NCI-H82 treated with DMSO at 0.1 percent for 48 hours (cell line): ENCODE results near the gene DDX49.
"Not testable (repeated sequence)": the region's sequence is repeated elsewhere in the genome, so short reads cannot be mapped to it uniquely, and the experiment has no call there.

ENCODE experiments used
- DNase-seq: peaks from one replicate; lab custom pipeline; 2025; ENCODE audit not compliant: unreplicated experiment; lab: John Stamatoyannopoulos, UW

The DDX49 gene

DNA sequence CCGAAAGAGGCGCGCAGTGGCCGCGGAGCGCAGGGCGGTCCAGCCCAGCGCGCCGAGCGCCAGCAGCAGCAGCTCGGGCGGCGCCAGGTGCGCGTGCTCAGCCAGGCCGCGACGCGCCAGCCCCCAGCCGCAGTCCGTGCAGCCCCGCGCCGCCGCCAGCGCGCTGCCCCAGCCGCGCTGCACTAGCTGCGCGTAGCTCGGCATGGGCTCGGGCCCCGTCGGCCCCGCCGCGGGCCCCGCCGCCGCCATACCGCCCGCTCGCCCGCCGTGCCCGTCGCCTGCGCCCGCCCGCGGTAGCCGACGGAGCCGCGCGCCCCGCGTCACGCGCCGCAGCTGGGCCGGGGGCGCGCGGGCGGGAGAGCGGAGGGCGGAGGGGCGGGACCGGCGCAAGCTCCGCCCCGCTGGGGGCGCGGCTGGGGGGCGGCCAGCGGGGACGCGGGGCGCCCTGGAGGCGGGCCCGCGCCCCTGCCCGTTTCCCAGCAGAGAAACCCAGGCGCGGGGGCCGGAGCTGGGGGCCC, 23.6 kb upstream of the DDX49 start, which contains the start of gene CERS1:
TSS of gene CERS1 (minus strand) at position 335 of the 518 bp plus-strand sequence. CDS start at position 249, 86 bp downstream.
- DNase-seq, result no peak

DNA sequence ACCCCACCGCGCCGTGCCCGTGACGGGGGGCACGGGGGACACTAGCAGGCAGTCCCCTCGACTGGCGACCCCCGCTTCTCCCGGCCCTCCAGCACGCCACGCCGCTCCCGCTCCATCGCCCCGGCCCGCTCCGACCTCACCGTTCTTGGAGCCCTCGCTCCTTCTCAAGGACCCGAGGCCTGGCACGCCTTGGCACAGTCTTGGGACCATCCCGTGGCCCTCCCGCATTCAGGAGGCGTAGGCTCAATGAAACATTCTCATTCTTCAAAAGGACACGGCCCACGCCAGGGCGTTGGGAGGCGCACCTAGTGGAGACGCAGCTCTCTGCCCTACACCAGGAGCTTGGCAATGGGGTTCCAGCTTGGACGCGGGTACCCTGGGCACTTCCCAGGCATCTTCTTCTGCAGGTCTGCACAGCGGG, 23.1 kb upstream of the DDX49 start:
- no peak for DNase-seq

DNA sequence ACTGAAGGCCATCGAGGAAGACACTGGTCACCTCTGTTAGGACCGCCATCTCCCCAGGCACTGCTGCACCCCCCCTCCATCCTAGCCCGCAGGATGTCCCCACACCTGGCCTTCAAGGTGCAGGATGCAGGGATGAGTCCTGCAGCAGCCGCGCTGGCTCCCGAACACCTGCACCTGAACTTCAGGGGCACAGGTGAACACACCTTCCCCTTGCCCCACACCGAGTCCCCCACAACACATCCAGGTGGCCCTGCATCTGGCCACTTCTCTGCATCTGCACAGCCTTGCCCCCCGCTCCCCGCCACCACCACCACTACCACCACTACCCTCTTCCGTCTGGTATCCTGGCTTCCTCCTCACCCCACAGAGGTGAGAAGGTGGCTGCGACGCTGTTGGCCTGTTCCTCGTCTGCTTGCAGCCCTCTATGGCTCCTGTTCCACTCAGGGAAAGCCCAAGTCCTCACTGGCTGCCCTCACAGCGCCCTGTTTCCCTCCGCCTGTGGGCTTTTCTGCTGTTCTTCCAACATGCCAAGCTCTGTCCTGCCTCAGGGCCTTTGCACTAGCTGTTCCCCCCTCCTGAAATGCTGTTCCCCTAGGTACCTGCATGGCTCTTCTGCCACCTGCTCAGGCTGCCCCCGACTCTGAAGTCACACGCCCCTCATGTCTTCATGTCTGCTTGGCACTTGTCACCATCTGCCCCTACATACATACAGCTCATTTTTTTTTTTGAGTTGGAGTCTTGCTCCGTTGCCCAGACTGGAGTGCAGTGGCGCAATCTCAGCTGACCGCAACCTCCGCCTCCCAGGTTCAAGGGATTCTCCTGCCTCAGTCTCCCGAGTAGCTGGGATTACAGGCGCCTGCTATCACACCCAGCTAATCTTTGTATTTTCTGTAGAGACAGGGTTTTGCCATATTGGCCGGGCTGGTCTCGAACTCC, 22.2 kb upstream of the DDX49 start:
- DNase-seq, result no peak

DNA sequence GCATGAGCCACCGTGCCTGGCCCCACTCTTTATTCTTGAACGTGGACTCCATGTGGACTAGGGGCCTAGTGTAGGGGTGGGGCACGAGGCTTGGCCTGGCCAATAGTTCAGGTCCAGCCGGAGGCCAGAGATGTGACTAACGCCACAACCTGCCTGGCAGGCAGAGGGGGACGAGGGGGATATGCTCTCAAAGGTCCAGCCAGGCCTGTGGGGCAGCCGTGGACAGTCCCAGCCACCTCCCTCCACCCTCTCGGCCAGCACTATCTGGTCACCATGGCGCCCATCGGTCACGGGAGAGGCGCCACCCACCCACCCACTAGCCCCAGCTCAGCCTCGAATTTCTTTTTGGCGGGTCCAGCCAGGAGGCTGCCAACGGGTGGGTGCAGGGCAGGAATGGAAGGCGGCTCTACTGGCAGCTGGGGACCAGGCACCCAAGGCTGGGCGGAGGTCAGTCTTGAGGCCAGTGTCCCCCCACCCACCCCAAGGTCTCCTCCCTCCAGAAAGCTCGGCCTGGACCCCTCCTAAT, 21.4 kb upstream of the DDX49 start:
- DNase-seq, result no peak

DNA sequence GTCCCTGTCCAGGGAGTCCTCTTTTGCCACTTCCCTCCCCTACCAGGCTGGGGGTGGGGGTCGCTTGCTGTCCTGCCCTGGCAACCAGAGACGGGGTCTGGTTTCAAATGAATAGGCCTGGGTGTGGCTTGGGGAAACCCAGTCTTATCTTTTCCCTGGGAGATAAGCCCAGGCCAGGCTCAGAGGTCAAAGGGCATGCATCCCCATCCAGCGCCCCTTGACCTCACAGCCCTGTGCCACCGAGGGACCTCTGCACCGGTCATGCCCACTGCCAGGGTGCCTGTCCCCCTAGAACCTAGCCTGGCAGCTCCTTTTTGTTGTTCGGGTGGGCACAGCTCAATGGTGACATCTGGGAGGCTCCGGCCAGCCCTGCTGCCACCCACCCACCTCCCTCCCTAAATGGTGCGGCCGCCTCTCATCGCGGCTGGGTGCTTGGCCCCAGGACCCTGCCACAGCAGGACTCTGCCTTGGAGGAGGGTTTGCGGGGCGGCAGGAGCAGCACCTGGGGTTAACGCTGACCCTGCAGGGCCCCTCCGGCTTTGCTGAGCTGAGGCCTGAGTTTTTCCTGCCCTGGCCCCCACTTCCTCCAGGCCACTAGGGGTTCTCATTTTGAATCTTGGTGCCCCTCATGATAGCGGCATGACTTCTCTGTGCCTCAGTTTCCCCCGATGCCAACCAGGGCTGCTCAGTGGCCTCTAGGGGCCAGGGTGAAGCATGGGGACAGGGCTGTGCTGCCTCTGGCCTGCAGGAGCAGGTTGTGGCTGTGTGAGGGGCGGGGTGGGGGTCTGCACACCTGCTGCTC, 20.7 kb upstream of the DDX49 start:
- no peak for DNase-seq

DNA sequence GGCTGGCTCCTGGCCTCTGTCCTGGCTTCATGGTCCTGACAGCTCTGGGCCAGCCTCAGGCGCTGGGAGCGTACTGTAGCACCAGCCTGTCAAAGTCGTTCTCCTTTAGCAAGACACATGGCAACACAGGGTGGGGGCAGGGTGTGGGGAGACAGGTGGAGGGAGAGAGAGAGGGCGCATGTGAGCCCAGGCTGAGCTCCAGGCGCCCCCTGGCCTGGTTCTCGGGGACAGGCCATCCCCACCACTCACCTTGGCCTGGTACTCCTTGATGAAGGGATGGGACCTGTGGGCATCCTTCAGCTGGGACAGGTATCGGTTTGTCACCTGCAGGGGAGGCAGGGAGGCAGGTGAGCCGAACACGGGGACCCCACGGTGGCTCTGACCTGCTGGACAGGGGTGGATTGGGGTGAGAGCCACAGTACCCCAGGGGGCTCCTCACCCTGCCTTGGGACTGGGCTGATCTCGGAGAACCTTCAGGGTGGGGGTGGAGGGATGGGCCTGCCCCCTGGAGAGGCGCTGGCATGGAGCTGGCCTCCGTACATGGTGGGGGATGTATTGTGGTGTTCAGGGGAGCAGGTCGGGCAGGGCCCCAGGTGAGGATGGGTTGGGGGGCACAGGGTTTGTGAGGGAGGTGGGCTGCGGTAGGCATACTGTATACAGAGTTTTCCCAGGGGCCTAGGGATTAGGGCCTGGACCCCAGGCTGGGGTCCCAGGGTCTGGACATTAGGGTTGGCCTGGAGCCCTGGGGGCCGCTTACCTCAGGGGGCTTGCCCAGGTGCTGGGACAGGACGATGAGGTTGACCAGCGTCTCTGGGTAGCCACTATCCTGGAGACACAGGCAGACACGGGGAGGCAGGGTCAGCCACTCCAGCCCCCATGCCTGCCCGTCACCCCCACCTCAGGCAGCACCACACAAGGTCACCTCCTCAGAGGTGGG, 19.6 kb upstream of the DDX49 start:
- DNase-seq, result no peak

DNA sequence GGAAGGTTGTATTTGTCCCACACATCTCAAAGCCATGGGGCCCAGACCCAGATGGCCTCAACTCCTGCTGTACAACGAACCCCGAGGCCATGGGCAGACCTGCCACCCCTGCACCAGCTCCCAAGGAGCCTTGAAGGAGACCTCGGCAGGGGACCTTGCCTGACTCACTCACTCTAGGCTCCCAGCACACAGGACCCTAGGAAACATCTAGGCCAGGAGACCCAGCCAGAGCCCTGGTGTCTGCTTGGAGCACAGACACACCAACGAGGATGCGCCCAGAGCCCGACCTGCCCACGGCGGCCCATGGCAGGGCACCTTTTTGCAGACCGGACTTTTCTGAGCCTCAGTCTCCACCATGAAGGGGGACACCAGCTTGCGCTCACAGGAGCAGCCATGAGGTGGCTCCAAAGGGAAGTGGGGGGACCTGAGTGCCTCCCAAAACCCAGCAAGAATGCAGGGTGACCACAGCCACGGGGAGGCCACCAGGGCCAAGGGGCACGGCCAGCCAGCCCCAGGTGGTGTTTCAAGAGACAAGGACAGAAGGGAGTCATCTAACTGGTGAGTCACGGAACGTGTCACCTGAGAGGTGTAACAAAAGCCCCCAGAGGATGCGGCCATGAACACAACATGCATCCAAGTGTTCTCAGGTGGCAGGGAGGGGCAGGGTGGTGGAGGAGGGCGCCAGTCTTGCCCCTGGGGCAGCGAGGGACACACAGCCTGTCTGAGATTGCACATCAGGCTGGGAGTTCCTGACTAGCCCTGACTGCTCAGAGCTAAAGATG, 18.6 kb upstream of the DDX49 start:
- DNase-seq, result no peak

DNA sequence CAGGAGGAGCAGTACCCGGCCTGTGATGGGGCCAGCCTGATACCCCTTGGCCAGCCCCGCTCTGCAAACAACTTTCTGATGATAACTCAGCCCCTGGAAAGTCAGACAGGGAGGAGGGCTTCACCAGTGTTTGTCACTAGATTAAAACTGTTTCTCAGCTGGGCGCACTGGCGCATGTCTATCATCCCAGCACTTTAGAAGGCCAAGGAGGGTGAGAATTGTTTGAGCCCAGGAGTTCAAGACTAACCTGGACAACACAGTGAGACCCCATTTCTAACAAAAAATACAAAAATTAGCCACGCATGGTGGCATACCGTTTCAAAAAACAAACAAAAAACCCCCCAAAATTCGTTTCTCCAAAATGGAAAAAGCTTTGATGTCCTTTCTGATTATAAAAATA, 18.0 kb upstream of the DDX49 start:
- no peak for DNase-seq

DNA sequence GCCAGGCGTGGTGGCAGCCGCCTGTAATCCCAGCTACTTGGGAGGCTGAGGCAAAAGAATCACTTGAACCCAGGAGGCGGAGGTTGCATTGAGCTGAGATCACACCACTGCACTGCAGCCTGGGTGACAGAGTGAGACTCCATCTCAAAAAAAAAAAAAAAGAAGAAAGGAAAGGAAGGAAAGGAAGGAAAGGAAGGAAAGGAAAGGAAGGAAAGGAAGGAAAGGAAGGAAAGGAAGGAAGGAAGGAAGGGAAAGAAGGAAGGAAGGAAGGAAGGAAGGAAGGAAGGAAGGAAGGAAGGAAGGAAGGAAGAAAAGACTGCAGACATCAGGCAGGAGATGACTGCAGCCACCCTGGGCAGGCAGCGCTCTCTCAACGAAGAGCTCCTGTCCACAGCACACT, 17.0 kb upstream of the DDX49 start:
- not testable (repeated sequence) for DNase-seq

DNA sequence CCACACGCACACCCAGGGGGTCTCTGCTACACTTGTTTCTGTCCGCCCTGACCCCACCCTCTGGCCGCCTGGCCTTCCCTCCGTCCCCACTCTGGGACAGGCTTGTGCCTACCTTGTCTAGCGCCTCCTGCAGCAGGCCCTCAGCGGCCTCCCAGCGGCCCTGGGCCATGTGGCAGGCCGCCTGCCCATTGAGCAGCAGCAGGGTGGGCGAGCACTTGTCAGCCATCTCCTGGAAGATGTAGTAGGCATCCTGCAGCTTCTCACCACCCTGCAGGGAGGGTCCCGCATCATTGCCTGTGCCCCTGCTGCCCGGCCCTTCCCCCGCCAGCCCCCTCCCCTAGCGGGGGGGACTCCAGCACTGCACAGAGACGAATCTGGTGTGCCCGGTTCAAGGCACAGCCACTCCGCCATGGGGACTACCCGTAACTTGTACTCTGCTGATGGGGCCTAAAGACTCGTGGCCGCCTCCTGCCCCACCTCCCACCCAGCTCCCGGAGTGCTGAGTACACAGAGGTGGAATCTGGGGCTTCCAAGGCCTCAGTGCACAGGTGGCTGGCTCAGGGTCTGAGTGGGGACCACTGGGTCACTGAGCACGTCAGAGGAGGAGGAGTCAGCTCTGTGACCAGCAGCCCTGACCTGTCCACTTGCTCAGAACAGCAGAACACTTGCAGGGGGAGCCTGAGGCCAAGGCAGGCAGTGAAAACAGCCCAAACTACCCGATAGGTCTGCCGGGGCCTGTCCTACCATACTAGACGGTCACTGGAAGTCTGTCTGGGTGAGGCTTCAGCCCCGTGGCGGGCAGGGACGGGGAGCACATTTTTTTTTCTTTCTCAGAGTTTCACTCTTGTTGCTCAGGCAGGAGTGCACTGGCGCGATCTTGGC, 16.1 kb upstream of the DDX49 start:
- DNase-seq, result no peak

DNA sequence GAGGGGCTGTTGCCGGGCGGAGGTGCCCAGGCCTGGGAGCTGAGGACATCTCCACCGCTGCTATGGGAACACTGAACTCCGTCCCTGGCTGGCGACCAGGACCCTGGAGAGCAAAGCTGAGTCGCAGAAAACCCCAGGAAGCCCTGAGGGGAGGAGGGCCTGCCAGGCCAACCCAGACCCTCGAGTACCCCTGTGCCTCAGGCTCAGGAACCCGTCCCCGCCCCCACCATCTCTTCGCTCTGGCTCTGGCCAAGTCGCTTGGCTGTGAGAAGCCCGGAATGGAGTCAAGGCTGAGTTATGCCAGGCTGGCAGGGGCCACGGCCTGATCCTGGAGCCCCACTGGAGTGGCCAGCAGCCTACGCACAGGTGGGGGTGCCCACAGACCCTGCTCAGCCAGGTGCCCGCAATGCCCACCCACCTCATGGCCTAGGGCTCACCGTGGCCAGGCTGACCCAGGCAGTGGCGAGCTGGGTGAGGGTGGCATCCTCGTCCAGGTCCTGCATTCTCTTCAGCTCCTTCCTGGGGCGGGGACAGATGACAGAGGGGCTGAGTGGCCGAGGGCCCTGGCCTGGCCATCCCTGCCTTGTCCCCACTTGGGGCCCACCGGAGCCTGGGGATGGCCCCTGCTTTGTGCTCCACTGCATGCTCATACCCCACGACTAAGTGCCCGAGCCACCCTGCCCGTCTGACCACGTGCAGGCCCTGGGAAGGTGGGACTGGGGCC, 15.0 kb upstream of the DDX49 start:
- DNase-seq, result no peak

DNA sequence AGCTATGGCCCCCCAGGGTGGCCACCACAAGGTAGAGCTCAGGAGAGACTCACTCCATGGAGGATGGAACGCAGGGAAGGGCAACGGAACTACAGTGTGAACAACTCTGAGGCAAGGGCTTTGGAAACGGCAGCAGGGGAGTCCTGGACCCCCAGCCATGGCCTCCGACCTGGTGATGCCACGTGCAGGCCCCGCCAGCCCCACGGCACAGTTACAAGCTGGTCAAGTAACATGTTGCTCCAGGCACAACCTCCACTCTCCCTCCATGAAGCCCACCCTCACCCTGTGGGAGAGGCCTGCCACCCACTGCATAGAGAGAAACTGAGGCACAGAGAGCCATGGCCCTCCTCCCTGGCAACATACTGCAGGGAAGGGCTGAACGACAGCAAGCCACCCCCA, 14.5 kb upstream of the DDX49 start:
- DNase-seq, result no peak

DNA sequence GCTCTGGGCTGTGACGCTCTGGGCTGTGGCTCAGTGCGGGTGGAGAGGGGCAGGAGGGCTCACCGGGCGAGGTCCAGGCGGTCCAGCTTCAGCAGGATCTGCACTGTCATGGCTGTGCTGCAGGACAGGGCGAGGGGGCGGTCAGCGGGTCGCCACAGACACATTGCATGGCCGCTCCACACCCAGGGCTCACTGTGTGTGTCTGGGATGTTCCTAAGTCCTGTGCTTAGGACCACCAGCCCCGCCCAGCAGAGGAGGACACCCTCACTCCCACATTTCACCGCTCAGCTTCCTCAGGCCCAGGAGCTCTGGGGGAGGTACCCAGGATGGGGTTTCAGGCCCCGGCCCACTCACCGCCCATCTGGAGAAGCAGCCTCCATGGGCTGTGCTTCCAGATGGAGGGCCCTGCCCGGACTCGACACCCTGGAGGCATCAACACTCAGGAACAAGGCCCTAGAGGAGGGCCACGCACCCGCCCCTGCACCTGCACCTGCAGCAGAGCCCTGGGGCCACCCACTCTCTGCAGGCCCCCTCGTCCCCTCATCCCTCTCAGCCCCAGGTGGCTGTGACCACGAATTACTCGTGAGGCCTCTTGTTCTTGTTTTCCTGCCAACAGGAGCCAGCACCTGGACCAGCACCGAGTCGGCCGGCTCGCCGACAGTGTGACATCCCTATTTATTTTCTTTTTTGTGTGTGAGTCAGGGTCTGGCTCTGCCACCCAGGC, 13.8 kb upstream of the DDX49 start:
- no peak for DNase-seq

DNA sequence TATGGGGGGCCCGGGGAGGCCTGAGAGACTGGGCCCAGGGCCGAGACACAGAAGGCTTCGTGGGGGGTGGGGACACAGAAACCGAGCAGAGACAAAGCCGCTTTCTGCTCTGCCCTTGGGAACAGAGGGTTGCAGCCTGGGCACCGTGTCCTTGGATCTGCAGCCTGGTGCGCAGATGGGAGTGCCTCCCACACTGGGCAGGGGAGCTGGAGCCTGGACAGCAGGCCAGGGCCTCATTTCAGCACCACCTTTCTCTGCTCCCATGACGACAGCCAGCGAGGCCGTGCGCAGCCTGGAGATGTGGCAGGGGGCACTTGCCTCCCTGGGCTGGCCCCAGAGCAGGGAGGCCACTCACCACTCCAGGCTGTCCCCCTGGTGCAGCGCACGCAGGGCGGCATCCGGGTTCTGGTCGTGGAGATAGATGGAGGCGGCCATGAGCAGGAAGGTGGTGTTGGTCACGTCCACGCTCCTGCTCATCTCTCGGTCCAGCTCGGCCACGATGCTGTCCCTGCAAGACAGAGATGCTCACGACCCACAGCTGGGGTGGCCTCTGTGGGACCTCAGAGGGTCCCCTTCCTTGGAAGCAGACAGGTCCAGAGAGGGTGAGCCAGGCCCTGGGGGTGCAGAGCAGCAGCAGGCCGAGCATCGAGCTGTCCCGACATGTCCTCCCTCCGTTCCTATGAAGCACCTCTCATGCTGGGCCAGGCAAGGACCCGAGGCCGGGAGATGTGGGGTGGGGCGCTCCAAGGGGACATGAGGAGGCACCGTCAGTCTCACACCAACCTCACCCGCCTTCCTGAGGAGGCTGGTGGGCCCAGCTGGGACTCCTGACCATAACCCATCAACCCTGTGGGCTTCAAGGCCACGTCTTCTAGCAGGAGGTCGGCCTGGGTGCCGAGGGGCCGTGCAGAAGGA, 12.7 kb upstream of the DDX49 start:
- no peak for DNase-seq

DNA sequence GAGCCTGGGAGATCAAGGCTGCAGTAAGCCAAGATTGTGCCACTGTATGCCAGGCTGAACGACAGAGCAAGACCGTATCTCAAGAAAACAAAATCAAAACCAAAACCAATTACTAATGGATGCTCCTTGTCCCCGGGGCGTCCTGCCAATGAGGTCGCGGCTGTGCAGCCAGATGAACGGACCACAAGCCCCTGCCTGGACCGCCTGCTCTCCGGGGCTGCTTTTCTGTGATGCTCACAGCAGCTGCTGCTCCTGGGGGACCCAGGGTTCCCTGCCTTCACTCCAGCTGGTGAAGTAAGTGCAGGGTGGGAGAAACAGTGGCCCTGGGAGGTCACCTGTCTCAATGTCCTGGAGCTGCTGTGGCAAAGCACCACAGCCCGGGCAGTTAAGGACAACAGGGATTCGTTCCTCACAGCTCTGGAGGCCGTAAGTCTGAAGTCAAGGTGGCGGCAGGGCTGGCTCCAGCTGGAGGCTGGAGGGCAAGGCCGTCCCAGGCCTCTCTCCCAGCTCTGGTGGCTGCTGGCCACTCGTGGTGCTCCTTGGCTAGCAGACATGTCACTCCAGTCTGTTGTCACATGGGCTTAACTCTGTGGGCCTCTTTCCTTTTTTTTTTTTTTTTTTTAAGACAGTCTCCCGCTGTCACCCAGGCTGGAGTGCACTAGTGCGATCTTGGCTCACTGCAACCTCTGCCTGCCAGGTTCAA, 10.4 kb upstream of the DDX49 start:
- no peak for DNase-seq

DNA sequence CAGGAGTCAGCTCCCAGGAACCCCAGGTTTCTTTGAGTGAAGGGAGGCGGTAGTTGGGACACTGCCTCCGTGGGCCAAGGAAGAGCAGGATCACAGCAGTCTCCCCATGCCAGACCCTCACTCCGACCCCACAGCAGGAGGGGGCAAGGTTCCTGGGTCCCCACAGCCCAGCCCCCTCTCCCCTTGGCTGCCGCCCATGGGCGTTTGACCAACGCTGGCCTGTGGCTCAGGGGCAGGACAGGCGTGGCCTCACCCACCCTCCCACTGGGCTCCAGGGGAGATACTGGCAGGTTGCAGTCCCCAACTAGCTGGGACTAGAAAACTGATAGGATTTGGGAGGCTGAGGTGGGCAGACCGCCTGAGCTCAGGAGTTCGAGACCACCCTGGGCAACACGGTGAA, 9.5 kb upstream of the DDX49 start:
- no peak for DNase-seq
